RWPE2 (cell line): ENCODE measurements around the gene DDRGK1.

Experiments
- ATAC-seq: fragments of 200-7000 bp; cut with Tn5 transposase; 3 replicates; pipeline ENCODE4 v1.9.1; 2021; ENCODE audit warnings: low read depth
- DNase-seq: peaks from one replicate; pipeline ENCODE4 v3.0.0-alpha.2; 2020; ENCODE audit warnings: low spot score
- H3K27ac ChIP-seq: fragments of 450-650 bp; 2 replicates; pipeline ENCODE4 v1.5.1; 2017; ENCODE audit warnings: mild to moderate bottlenecking; ENCODE audit not compliant: poor library complexity, severe bottlenecking
- H3K27me3 ChIP-seq: fragments of 250-450 bp; sonication (Bioruptor Pico); 2 replicates; pipeline ENCODE4 v1.5.1; 2021; ENCODE audit warnings: mild to moderate bottlenecking, moderate library complexity; ENCODE audit not compliant: insufficient read depth, poor library complexity, severe bottlenecking
- H3K36me3 ChIP-seq: fragments of 250-450 bp; sonication (Bioruptor Pico); 2 replicates; pipeline ENCODE4 v1.5.1; 2020; ENCODE audit warnings: low read depth, mild to moderate bottlenecking, moderate library complexity
- H3K4me1 ChIP-seq: fragments of 250-450 bp; sonication (Bioruptor Pico); 2 replicates; pipeline ENCODE4 v1.5.1; 2021; ENCODE audit warnings: mild to moderate bottlenecking, moderate library complexity; ENCODE audit not compliant: insufficient read depth, poor library complexity, severe bottlenecking
- H3K4me3 ChIP-seq: fragments of 250-450 bp; sonication (Bioruptor Pico); 2 replicates; pipeline ENCODE4 v1.5.1; 2021; ENCODE audit warnings: mild to moderate bottlenecking, moderate library complexity; ENCODE audit not compliant: severe bottlenecking
- H3K9me3 ChIP-seq: fragments of 250-450 bp; sonication (Bioruptor Pico); 2 replicates; pipeline ENCODE4 v1.5.1; 2021; ENCODE audit warnings: mild to moderate bottlenecking, moderate library complexity; ENCODE audit not compliant: severe bottlenecking
- TF ChIP-seq, protein P1 (sequence below): fragments of 450-650 bp; IDR thresholded peaks from one replicate; pipeline ENCODE4 v1.5.1; 2017; ENCODE audit warnings: mild to moderate bottlenecking, moderate library complexity; ENCODE audit not compliant: poor library complexity, severe bottlenecking

Gene DDRGK1

DNA sequence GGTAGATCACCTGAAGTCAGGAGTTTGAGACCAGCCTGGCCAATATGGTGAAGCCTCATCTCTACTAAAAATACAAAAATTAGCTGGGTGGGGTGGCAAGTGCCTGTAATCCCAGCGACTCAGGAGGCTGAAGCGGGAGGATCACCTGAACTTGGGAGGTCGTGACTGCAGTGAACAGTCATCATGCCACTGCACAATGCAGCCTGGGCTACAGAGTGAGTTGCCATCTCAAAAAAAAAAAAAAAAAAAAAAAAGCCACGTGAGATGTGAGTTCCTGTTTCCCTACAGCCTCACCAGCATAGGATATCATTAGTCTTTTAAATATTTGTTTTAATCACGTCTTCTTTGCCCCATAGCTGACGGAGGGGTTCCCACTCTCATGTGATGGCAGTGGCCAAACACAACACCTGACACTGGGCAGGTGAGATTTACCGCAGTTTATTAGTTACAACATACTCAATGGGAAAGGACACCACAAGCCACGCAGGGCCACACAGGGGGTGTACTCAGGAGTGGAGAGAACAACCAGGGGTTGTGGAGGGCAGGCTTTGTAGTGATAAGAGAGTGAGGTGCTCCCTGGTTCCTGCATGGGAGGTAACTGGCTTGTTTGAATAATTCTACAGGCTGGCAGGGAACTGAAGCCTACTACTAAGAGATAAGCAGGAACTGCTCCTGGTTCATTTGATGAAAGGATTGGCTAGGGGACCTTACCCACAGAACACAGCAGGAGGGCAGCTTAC lies 26.6 kb downstream of the DDRGK1 start:
- Histone ChIP-seq H3K27ac (no peak overlapping the region), H3K4me1 (peaks cover 5% of the 10 kb centered on the region), H3K27me3 (no peaks in the 10 kb centered on the region), H3K4me3 (no peak overlapping the region), H3K36me3 (no peaks in the 10 kb centered on the region), H3K9me3 (no peaks in the 10 kb centered on the region)
- no peak for ATAC-seq
- TF ChIP-seq, protein P1, sequence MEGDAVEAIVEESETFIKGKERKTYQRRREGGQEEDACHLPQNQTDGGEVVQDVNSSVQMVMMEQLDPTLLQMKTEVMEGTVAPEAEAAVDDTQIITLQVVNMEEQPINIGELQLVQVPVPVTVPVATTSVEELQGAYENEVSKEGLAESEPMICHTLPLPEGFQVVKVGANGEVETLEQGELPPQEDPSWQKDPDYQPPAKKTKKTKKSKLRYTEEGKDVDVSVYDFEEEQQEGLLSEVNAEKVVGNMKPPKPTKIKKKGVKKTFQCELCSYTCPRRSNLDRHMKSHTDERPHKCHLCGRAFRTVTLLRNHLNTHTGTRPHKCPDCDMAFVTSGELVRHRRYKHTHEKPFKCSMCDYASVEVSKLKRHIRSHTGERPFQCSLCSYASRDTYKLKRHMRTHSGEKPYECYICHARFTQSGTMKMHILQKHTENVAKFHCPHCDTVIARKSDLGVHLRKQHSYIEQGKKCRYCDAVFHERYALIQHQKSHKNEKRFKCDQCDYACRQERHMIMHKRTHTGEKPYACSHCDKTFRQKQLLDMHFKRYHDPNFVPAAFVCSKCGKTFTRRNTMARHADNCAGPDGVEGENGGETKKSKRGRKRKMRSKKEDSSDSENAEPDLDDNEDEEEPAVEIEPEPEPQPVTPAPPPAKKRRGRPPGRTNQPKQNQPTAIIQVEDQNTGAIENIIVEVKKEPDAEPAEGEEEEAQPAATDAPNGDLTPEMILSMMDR = no peak
- no peak for DNase-seq

DNA sequence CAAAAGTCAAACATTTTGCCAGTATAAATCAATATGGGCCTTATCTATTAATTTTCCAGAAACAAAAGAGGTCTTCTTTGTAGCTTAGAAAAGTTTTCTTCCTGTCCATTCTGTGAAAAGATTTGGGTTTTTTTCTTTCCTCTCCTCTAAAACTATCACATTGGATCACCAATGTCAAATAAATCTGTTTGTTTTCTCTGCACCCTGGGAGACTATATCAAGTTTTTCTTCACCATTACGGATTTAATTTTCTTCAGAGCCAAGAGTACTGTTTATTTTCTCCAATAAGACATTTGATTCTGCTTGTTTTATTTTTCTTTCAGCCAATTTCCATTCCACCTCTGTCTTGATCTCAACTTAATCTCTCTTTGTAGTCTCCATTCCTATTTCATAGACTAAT lies 29.2 kb downstream of the DDRGK1 start:
- H3K4me1 ChIP-seq = peaks cover 5% of the 10 kb centered on the region
- no peaks in the 10 kb centered on the region for H3K36me3 ChIP-seq
- H3K27ac ChIP-seq = peak overlapping the region; percentile 13
- no peaks in the 10 kb centered on the region for H3K27me3 ChIP-seq
- no peaks in the 10 kb centered on the region for H3K9me3 ChIP-seq
- TF ChIP-seq, protein P1 = no peak
- no peak overlapping the region for H3K4me3 ChIP-seq
- ATAC-seq (no peak), DNase-seq (no peak)

DNA sequence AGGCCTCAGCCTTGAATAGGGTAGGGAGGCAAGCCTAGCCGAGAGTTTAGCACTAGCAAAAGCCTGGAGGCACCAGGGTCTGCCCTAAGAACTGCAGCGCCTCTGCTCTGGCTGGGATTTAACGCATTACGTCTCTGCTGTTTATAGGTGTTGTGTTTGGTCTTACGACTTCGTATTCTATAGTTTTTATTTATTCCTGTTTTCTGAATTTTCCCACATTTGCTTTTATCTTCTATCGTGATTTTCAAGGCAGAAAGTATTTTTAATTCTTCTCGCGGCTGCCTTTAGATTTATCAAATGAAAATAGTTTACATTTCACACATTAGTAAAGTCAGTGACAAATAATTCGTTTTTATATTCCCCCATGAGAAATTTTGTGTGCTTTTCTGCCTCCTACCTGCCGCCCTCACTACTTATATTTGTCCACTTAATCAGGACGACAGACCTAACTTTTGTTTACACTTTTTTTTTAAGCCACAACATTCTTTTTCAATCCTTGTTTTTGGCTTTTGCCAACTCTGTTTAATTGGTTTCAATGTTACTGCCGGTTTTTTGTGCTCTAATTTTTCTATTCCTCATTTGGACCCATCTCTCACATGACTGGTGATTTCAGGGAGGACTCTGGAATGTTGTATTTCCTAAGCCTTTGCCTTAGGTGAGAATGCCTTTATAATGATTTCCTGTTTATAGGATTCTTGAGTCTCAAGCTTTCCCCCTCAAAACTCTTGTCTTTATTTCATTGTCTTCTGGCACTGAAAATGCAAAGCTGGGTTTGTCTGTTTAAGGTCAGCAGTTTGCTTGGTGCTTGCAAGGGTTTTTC lies 29.8 kb downstream of the DDRGK1 start:
- H3K4me1 ChIP-seq = peaks cover 5% of the 10 kb centered on the region
- ATAC-seq (peak; percentile 58; the same call in 2 of the 3 replicates), DNase-seq (no peak)
- H3K27me3 ChIP-seq = no peaks in the 10 kb centered on the region
- H3K36me3 ChIP-seq = no peaks in the 10 kb centered on the region
- H3K4me3 ChIP-seq = peak overlapping the region; percentile 60
- no peaks in the 10 kb centered on the region for H3K9me3 ChIP-seq
- H3K27ac ChIP-seq = peak overlapping the region; percentile 13
- TF ChIP-seq, protein P1 = peak; percentile 17

DNA sequence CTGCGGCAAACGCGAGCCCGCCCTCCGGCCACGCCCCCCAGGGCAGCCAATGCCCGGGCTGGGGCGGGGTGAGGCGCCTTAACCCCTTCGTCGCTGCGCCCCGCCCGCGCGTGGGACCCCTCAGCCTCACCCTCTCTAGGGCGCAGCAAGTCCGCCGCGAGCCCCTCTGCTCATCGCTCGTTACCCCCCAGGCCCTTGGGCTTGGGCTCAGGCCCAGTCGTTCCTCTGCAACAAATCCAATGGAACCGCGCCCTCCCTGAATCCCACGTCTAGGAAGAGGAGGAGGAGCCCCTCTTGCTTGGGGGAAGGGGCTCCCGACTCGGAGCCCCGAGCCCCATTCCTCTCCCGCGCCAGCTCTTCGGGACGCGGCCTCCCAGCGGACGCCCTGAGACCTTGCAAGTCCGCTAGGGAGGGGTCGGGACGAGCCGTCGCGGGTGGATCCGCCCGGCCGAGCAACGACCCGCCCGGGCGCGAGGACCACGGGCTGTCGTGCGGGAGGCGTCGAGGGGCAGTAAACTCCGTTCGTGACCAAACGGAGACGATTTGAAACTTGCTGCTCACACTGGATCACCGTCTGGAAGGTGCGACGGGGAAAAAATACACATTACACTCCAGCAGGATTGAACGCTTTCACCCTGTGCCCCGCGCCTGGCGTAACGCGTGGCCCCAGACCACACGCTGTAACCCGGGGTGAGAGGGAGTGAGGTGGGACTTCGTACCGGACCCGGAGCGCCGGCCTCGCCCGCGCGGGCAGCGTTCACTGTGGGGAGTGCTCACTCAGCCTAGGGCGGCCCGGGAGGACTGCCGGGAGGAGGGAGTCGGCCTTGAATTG lies 30.7 kb downstream of the DDRGK1 start:
- Histone ChIP-seq H3K36me3 (no peaks in the 10 kb centered on the region), H3K27ac (peak overlapping the region; percentile 13), H3K4me3 (peak overlapping the region; percentile 60), H3K27me3 (no peaks in the 10 kb centered on the region), H3K4me1 (peaks cover 5% of the 10 kb centered on the region), H3K9me3 (no peaks in the 10 kb centered on the region)
- peak; percentile 87 for DNase-seq
- peak; percentile 81 for ATAC-seq
- TF ChIP-seq, protein P1 = no peak
